Endothelial cell of umbilical vein (primary cell): Measurements from ENCODE around the gene ACOT7. TPM values are rescaled to one million over a fixed set of nuclear protein-coding genes. Genes with fewer than 3 reads are reported as not detected.

Experiments used
- BruUV-seq: library from RNA; stranded (reverse); fragments of 400-500 nt; replicated peaks from 2 replicates; lab custom pipeline; 2021; lab: Mats Ljungman, UMichigan
- CTCF ChIA-PET: fragments of 300-600, 350-600 bp; sonication (Branson Sonifier 250); formaldehyde crosslinking; loops from one replicate; lab custom pipeline; 2021; ENCODE audit warnings: antibody characterized with exemption, inconsistent platforms; lab: Charles Lee
- POLR2A ChIA-PET: fragments of 300-600, 350-600 bp; sonication (Branson Sonifier 250); formaldehyde crosslinking; loops from one replicate; lab custom pipeline; 2021; ENCODE audit warnings: antibody characterized with exemption, inconsistent platforms; lab: Charles Lee
- DNase-seq: peaks from one replicate; pipeline ENCODE4 v3.0.0-alpha.2; 2011; ENCODE audit warnings: low read depth, low spot score
- FAIRE-seq: peaks from 2 replicates; lab custom pipeline; 2011; peaks lifted over from hg19 to GRCh38; lab: Jason Lieb, UNC
- H2AFZ ChIP-seq: 2 replicates; pipeline ENCODE4 v1.6.0; 2012; ENCODE audit warnings: low read depth, low read length, control low read depth, inconsistent platforms
- H3K27ac ChIP-seq: 2 replicates; pipeline ENCODE4 v1.5.1; 2011; ENCODE audit warnings: low read depth, mild to moderate bottlenecking, control low read depth, low read length, moderate library complexity; ENCODE audit not compliant: insufficient read depth
- H3K27me3 ChIP-seq, 2 experiments: 2 replicates each; pipeline versions ENCODE4 v1.6.0 to v1.6.1; 2011; ENCODE audit warnings: low read length in 2 of 2, mixed read lengths in 1 of 2; ENCODE audit not compliant: control insufficient read depth in 2 of 2, insufficient read depth in 2 of 2
- H3K36me3 ChIP-seq, 2 experiments: 2 replicates in 1 of 2; 3 replicates in 1 of 2; pipeline ENCODE4 v1.5.1; 2011; ENCODE audit warnings: low read length in 2 of 2, mild to moderate bottlenecking in 1 of 2, moderate library complexity in 1 of 2; ENCODE audit not compliant: control insufficient read depth in 2 of 2, insufficient read depth in 2 of 2; ENCODE audit errors: extremely low read depth in 1 of 2
- H3K4me1 ChIP-seq: 3 replicates; pipeline ENCODE4 v1.5.1; 2011; ENCODE audit warnings: mild to moderate bottlenecking, low read length; ENCODE audit not compliant: control insufficient read depth, insufficient read depth; ENCODE audit errors: extremely low read depth
- H3K4me2 ChIP-seq: 2 replicates; pipeline ENCODE4 v1.6.1; 2011; ENCODE audit warnings: low read length, control low read depth, mixed read lengths; ENCODE audit not compliant: insufficient read depth
- H3K4me3 ChIP-seq, 3 experiments: fragments of 200-600 bp in 1 of 3; sonication (generic), shearing (Covaris generic) in 1 of 3; replicated peaks in 1 of 3; 2 replicates each; pipeline ENCODE4 v1.5.1; 2011 to 2016; ENCODE audit warnings: control low read depth in 3 of 3, low read length in 3 of 3, mild to moderate bottlenecking in 2 of 3, inconsistent platforms in 1 of 3, low read depth in 1 of 3, moderate library complexity in 1 of 3; ENCODE audit not compliant: insufficient read depth in 1 of 3
- H3K79me2 ChIP-seq: 2 replicates; pipeline ENCODE4 v1.6.0; 2012; ENCODE audit warnings: low read length, inconsistent platforms; ENCODE audit not compliant: control insufficient read depth, insufficient read depth
- H3K9ac ChIP-seq: replicated peaks from 2 replicates; pipeline ENCODE3; 2011; ENCODE audit warnings: low read length, control low read depth; ENCODE audit not compliant: insufficient read depth; ENCODE audit errors: extremely low read depth
- H3K9me1 ChIP-seq: replicated peaks from 3 replicates; pipeline ENCODE4 v1.6.0; 2011; ENCODE audit warnings: mild to moderate bottlenecking, low read length; ENCODE audit not compliant: control insufficient read depth, insufficient read depth; ENCODE audit errors: extremely low read depth
- H3K9me3 ChIP-seq: replicated peaks from 2 replicates; pipeline ENCODE4 v1.5.1; 2012; ENCODE audit warnings: low read length, inconsistent platforms; ENCODE audit not compliant: control insufficient read depth, insufficient read depth
- H4K20me1 ChIP-seq: replicated peaks from 2 replicates; pipeline ENCODE3; 2011; ENCODE audit warnings: mild to moderate bottlenecking, low read length; ENCODE audit not compliant: control insufficient read depth, insufficient read depth; ENCODE audit errors: extremely low read depth
- CTCF ChIP-seq, 2 donors: IDR thresholded peaks; 1 replicate in 1 of 2; 2 replicates in 1 of 2; pipeline ENCODE4 v1.5.1; 2011; ENCODE audit warnings: low read length in 2 of 2, mild to moderate bottlenecking in 2 of 2, moderate library complexity in 2 of 2, control low read depth in 1 of 2, inconsistent platforms in 1 of 2, low read depth in 1 of 2; ENCODE audit not compliant: insufficient read depth in 1 of 2; ENCODE audit errors: extremely low read depth in 1 of 2
- EZH2 ChIP-seq: IDR thresholded peaks from 2 replicates; pipeline ENCODE4 v1.6.1; 2012; ENCODE audit warnings: borderline replicate concordance, low read depth, mild to moderate bottlenecking, moderate library complexity, low read length, inconsistent platforms; ENCODE audit not compliant: severe bottlenecking
- FOS ChIP-seq: IDR thresholded peaks from 2 replicates; pipeline ENCODE4 v1.6.1; 2011; ENCODE audit warnings: mild to moderate bottlenecking, low read length, moderate library complexity, borderline replicate concordance; ENCODE audit not compliant: insufficient read depth
- GATA2 ChIP-seq: IDR thresholded peaks from 2 replicates; pipeline ENCODE4 v1.7.0; 2011; ENCODE audit warnings: low read depth, mild to moderate bottlenecking, moderate library complexity, mixed read lengths, low read length; ENCODE audit not compliant: insufficient read length, insufficient read depth
- JUN ChIP-seq: IDR thresholded peaks from 2 replicates; pipeline ENCODE4 v1.6.1; 2011; ENCODE audit warnings: borderline replicate concordance, low read depth; ENCODE audit not compliant: insufficient read length, insufficient read depth
- MAX ChIP-seq: IDR thresholded peaks from 2 replicates; pipeline ENCODE4 v1.6.1; 2011; ENCODE audit not compliant: insufficient read depth, insufficient read length
- MYC ChIP-seq: IDR thresholded peaks from one replicate; pipeline ENCODE4 v1.6.1; 2011; ENCODE audit warnings: mild to moderate bottlenecking, low read depth, low read length
- POLR2A ChIP-seq: IDR thresholded peaks from 2 replicates; pipeline ENCODE4 v1.6.1; 2012; ENCODE audit warnings: low read depth, mild to moderate bottlenecking, control low read depth, low read length
- POLR2AphosphoS5 ChIP-seq: IDR thresholded peaks from 2 replicates; pipeline ENCODE4 v1.6.1; 2012; ENCODE audit warnings: low read depth, mild to moderate bottlenecking, control low read depth, low read length, moderate library complexity; ENCODE audit not compliant: insufficient read depth
- dilution Hi-C: fragments of 300-500 bp; cut with MboI; formaldehyde crosslinking; loops from one replicate; pipeline ENCODE4 v1.15.0; 2019; ENCODE audit warnings: low sequenced_read_pairs; ENCODE audit not compliant: extremely low pct_ligation_motif_present
- intact Hi-C: fragments of 100-400 bp; cut with micrococcal nuclease; formaldehyde crosslinking; loops from one replicate; pipeline ENCODE4 v1.10.0; 2022
- polyA plus RNA-seq, 4 experiments: library from polyadenylated mRNA; depleted of rRNA in 3 of 4; stranded (reverse) in 3 of 4; unstranded in 1 of 4; fragments of >200 nt; gene quantifications; 2 replicates each; pipeline versions ENCODE4 v1.2.1 to v1.2.3, GENCODE V29; 2011 to 2012; ENCODE audit warnings: missing spikeins in 1 of 4
- total RNA-seq: library from RNA; stranded (reverse); gene quantifications from 2 replicates; pipeline ENCODE4 v1.2.3, GENCODE V29; 2021

Gene ACOT7
- total and polyA plus RNA-seq, 2 donors (not counting 3 experiments of a cell fraction or from before 2014, with no cell fraction given) = 69.4 to 105 TPM

DNA sequence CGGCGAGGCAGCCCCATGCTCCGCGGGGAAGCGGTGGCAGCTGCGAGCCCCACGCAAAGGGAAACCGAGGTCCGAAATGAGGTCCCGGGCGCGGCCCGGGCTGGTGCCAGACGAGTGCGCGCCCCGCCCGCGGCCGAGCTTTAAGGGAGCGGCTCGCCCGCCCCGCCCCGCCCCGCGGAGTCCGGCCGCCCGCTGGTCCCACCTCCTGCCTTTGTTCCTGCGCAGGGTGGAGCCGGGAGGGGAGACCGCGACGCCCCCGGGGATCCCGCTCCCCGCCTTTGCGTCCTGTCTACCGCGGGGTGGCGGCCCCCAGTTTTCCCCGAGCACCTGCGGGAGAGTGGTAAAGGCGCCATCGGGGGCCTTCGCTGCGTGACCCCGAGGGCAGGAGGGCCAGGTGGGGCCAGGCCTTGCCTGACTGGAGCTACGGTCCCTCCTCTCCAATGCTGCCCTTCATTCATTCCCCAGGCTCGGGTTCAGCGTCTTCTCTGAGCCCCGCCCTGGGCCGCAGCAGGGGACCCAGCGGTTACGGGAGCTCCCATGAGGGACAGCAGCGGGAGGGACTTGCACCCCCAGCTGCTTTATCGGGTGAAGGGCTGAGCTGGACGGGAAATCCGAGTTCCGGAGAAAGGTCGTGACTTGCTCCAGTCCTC, 26.4 kb upstream of the ACOT7 start, which contains the start of gene HES2:
Gene HES2 (minus strand): TSS at position 116 of the 650 bp plus-strand sequence. CDS start 99 bp downstream, at position 17.
- dilution Hi-C loops = no loop called here

More for the DNA sequence above, 26.4 kb upstream of the ACOT7 start, which contains the start of gene HES2:
- ChIA-PET CTCF (interaction anchor here (0.9 to 11.1 kb wide), 9 partner anchors 11 to 62 kb away, joined by 3 to 202 read pairs (median 3); no protein-coding TSS in a partner anchor), POLR2A (no interaction called here)
- Histone ChIP-seq H3K4me3 (peak within 1 kb of the TSS; percentile 24 to 40 (median 34)), H3K79me2 (no peaks in the 10 kb centered on the region), H3K36me3 (no peaks in the 10 kb centered on the region), H4K20me1 (no peaks in the 10 kb centered on the region), H3K9me1 (no peaks in the 10 kb centered on the region), H3K9me3 (no peaks in the 10 kb centered on the region), H2AFZ (peak within 1 kb of the TSS; percentile 80), H3K27ac (peak within 1 kb of the TSS; percentile 31), H3K9ac (peak within 1 kb of the TSS; percentile 46), H3K27me3 (peaks cover 4 to 8% of the 10 kb centered on the region in 2 experiments), H3K4me1 (peaks cover 35% of the 10 kb centered on the region), H3K4me2 (peak within 1 kb of the TSS; percentile 74)
- FAIRE-seq (peak; percentile 95), DNase-seq (peak; percentile 36)
- intact Hi-C loops = loop anchor here (5.0 kb wide), 3 partner anchors 158 to 368 kb away; partner anchors contain the start of genes GPR153 and ICMT
- BruUV-seq = no TSS peak
- TF ChIP-seq MYC = no peak
- no peak for TF ChIP-seq CTCF (IDR thresholded peaks at IDR 0.05; ENCODE audit: extremely low read depth in 1 of 2, insufficient read depth in 1 of 2, low read depth in 1 of 2, low read length in 2 of 2)
- TF ChIP-seq JUN = no peak
- peak; percentile 55 for TF ChIP-seq GATA2
- no peak for TF ChIP-seq MAX
- TF ChIP-seq EZH2 = no peak
- no peak for TF ChIP-seq FOS
- peak; percentile 41 for TF ChIP-seq POLR2A
- peak; percentile 56 for TF ChIP-seq POLR2AphosphoS5
